Calu3 (cell line): ENCODE results near the gene TRABD2B. TPM values are rescaled to one million over a fixed set of nuclear protein-coding genes. Genes with fewer than 3 reads are reported as not detected.

Experiments used
- BruUV-seq: library from RNA; stranded (reverse); fragments of 400-500 nt; replicated peaks from 2 replicates; lab custom pipeline; 2021; lab: Mats Ljungman, UMichigan
- CTCF ChIA-PET: fragments of 300-600 bp; sonication (Branson Sonifier 250); formaldehyde crosslinking; loops from one replicate; lab custom pipeline; 2022; ENCODE audit warnings: antibody characterized with exemption; lab: Charles Lee
- DNase-seq: peaks from one replicate; pipeline ENCODE4 v3.0.0; 2022
- H3K27ac Mint-ChIP-seq: one replicate; pipeline ENCODE4 v1.8.0; 2022; ENCODE audit warnings: mixed read lengths; ENCODE audit not compliant: unreplicated experiment
- H3K27me3 Mint-ChIP-seq: one replicate; pipeline ENCODE4 v1.8.0; 2022; ENCODE audit warnings: mixed read lengths; ENCODE audit not compliant: unreplicated experiment
- H3K36me3 Mint-ChIP-seq: one replicate; pipeline ENCODE4 v1.8.0; 2022; ENCODE audit warnings: mild to moderate bottlenecking, moderate library complexity, mixed read lengths; ENCODE audit not compliant: insufficient read depth, unreplicated experiment
- H3K4me1 Mint-ChIP-seq: one replicate; pipeline ENCODE4 v1.8.0; 2022; ENCODE audit warnings: mild to moderate bottlenecking, low read depth, mixed read lengths; ENCODE audit not compliant: unreplicated experiment
- H3K4me3 Mint-ChIP-seq: one replicate; pipeline ENCODE4 v1.8.0; 2022; ENCODE audit warnings: mild to moderate bottlenecking, low read depth, moderate library complexity, mixed read lengths; ENCODE audit not compliant: unreplicated experiment
- H3K9me3 Mint-ChIP-seq: one replicate; pipeline ENCODE4 v1.8.0; 2022; ENCODE audit warnings: low read depth, mixed read lengths; ENCODE audit not compliant: unreplicated experiment
- CTCF ChIP-seq: fragments of 200-600 bp; IDR thresholded peaks from one replicate; pipeline ENCODE4 v1.8.0; 2022; ENCODE audit warnings: antibody characterized with exemption; ENCODE audit not compliant: unreplicated experiment
- intact Hi-C: fragments of 100-400 bp; cut with micrococcal nuclease; formaldehyde crosslinking; loops from one replicate; pipeline ENCODE4 v1.10.0; 2022; ENCODE audit not compliant: unreplicated experiment
- total RNA-seq: library from RNA; stranded (reverse); gene quantifications from 2 replicates; pipeline ENCODE4 v1.2.3, GENCODE V29; 2022

The TRABD2B gene
- total RNA-seq, 1 experiment from 2014 or later: 0.42 TPM

- intact Hi-C loops: no loop called here
- no peak for DNase-seq
- CTCF ChIA-PET: no interaction called here
- Mint-ChIP-seq H3K27ac (no peak overlapping the region), H3K4me1 (no peaks in the 10 kb centered on the region), H3K36me3 (no peaks in the 10 kb centered on the region), H3K9me3 (no peaks in the 10 kb centered on the region), H3K4me3 (no peak overlapping the region), H3K27me3 (peaks cover 13% of the 10 kb centered on the region)
- no peak for TF ChIP-seq CTCF
- no TSS peak for BruUV-seq
Observed at GRCh38 chr1:47883963-47884362, 113.2 kb downstream of the TRABD2B start.

- peaks cover 13% of the 10 kb centered on the region for H3K27me3 Mint-ChIP-seq
- H3K36me3 Mint-ChIP-seq: no peaks in the 10 kb centered on the region
- H3K4me1 Mint-ChIP-seq: peaks cover 5% of the 10 kb centered on the region
- TF ChIP-seq CTCF: no peak
- DNase-seq: no peak
- no TSS peak for BruUV-seq
- no peak overlapping the region for H3K4me3 Mint-ChIP-seq
- H3K27ac Mint-ChIP-seq: no peak overlapping the region
- no peaks in the 10 kb centered on the region for H3K9me3 Mint-ChIP-seq
- intact Hi-C loops: no loop called here
- CTCF ChIA-PET: no interaction called here
Observed at GRCh38 chr1:47881505-47882442, 115.4 kb downstream of the TRABD2B start.

GRCh38 chr1:47876587-47876963 lies 120.6 kb downstream of the TRABD2B start:
- TF ChIP-seq CTCF: no peak
- BruUV-seq: no TSS peak
- Mint-ChIP-seq H3K36me3 (peaks cover 9% of the 10 kb centered on the region), H3K27me3 (no peaks in the 10 kb centered on the region), H3K27ac (peak overlapping the region; percentile 54), H3K4me1 (peaks cover 43% of the 10 kb centered on the region), H3K9me3 (no peaks in the 10 kb centered on the region), H3K4me3 (no peak overlapping the region)
- CTCF ChIA-PET: interaction anchor here (1.4 kb wide), 1 partner anchor 439 kb away, joined by 3 read pairs; the partner anchor contains the start of gene FOXD2
- DNase-seq: no peak
- intact Hi-C loops: no loop called here

- peaks cover 11% of the 10 kb centered on the region for H3K36me3 Mint-ChIP-seq
- no peak for TF ChIP-seq CTCF
- CTCF ChIA-PET: interaction anchor here (1.4 kb wide), 1 partner anchor 438 kb away, joined by 3 read pairs; the partner anchor contains the start of gene FOXD2
- BruUV-seq: no TSS peak
- H3K27me3 Mint-ChIP-seq: no peaks in the 10 kb centered on the region
- intact Hi-C loops: no loop called here
- peak overlapping the region; percentile 54 for H3K27ac Mint-ChIP-seq
- peaks cover 49% of the 10 kb centered on the region for H3K4me1 Mint-ChIP-seq
- H3K9me3 Mint-ChIP-seq: no peaks in the 10 kb centered on the region
- no peak overlapping the region for H3K4me3 Mint-ChIP-seq
- DNase-seq: peak; percentile 31
Observed at GRCh38 chr1:47875831-47876586, 121.2 kb downstream of the TRABD2B start.
